HCT116 (cell line): ENCODE measurements around the gene EEF1AKMT4. TPM values are rescaled to one million over a fixed set of nuclear protein-coding genes. Genes with fewer than 3 reads are reported as not detected.
A peak's percentile ranks its signal among the peaks of the same experiment; 100 is the strongest.

Source experiments
- ATAC-seq: fragments of 200-7000 bp; cut with Tn5 transposase; 2 replicates; pipeline ENCODE4 v1.9.1; 2020; ENCODE audit warnings: mild to moderate bottlenecking, moderate library complexity
- BruUV-seq: library from RNA; stranded (reverse); fragments of 400-500 nt; replicated peaks from 2 replicates; lab custom pipeline; 2021; lab: Mats Ljungman, UMichigan
- CTCF ChIA-PET: fragments of 300-600 bp; sonication (Branson Sonifier 250); formaldehyde crosslinking; loops from one replicate; lab custom pipeline; 2021; ENCODE audit warnings: antibody characterized with exemption; lab: Charles Lee
- POLR2A ChIA-PET: fragments of 300-600, 350-600 bp; sonication (Branson Sonifier 250); formaldehyde crosslinking; loops from one replicate; lab custom pipeline; 2021; ENCODE audit warnings: antibody characterized with exemption; lab: Charles Lee
- RAD21 ChIA-PET, 2 experiments: fragments of 300-600 bp; sonication (Branson Sonifier 250); formaldehyde crosslinking; loops; one replicate each; lab custom pipeline; 2023; ENCODE audit warnings: low total read pairs in 2 of 2; ENCODE audit not compliant: uncharacterized antibody in 2 of 2, unreplicated experiment in 2 of 2, low non-redundant PET in 1 of 2; lab: Charles Lee
- DNase-seq: peaks from one replicate; pipeline ENCODE4 v3.0.0-alpha.2; 2010; ENCODE audit warnings: low read depth, low spot score
- H2AFZ ChIP-seq: fragments of 200-600 bp; shearing (Covaris generic), sonication (generic); 2 replicates; pipeline ENCODE4 v1.6.1; 2017; ENCODE audit warnings: low read depth, mixed run types, mixed read lengths, antibody characterized with exemption, low read length; ENCODE audit not compliant: poor library complexity, severe bottlenecking
- H3K27ac ChIP-seq: 2 replicates; pipeline ENCODE4 v1.5.1; 2012; ENCODE audit warnings: low read depth, low read length
- H3K27me3 ChIP-seq: fragments of 200-600 bp; sonication (generic); 2 replicates; pipeline ENCODE4 v1.6.1; 2016; ENCODE audit warnings: mixed run types, low read length, mixed read lengths; ENCODE audit not compliant: insufficient read depth
- H3K36me3 ChIP-seq, 2 experiments: fragments of 200-500 bp in 1 of 2; fragments of 200-600 bp in 1 of 2; sonication (Bioruptor generic) in 1 of 2; sonication (generic) in 1 of 2; 2 replicates each; pipeline versions ENCODE4 v1.5.1 to v1.6.1; 2014 to 2016; ENCODE audit warnings: low read length in 2 of 2, inconsistent platforms in 1 of 2, mixed read lengths in 1 of 2, mixed run types in 1 of 2; ENCODE audit not compliant: insufficient read depth in 2 of 2, control insufficient read depth in 1 of 2
- H3K4me1 ChIP-seq, 2 experiments: fragments of 200-600 bp in 1 of 2; sonication (generic) in 1 of 2; 2 replicates each; pipeline versions ENCODE4 v1.5.1 to v1.6.1; 2012 to 2017; ENCODE audit warnings: low read length in 2 of 2, inconsistent platforms in 1 of 2, mild to moderate bottlenecking in 1 of 2, mixed read lengths in 1 of 2, mixed run types in 1 of 2, moderate library complexity in 1 of 2; ENCODE audit not compliant: insufficient read depth in 2 of 2, control insufficient read depth in 1 of 2
- H3K4me2 ChIP-seq: fragments of 200-600 bp; sonication (generic); 2 replicates; pipeline ENCODE4 v1.6.1; 2017; ENCODE audit warnings: mixed run types, low read length, mixed read lengths
- H3K4me3 ChIP-seq, 2 experiments: fragments of 200-600 bp in 1 of 2; sonication (generic) in 1 of 2; replicated peaks in 1 of 2; 2 replicates each; pipeline ENCODE4 v1.5.1; 2011 to 2016; ENCODE audit warnings: low read length in 2 of 2, control low read depth in 1 of 2, low read depth in 1 of 2, mild to moderate bottlenecking in 1 of 2, mixed read lengths in 1 of 2, mixed run types in 1 of 2
- H3K79me2 ChIP-seq: fragments of 200-600 bp; sonication (generic); 2 replicates; pipeline ENCODE4 v1.6.1; 2017; ENCODE audit warnings: mild to moderate bottlenecking, mixed run types, low read length, moderate library complexity, mixed read lengths; ENCODE audit not compliant: insufficient read depth
- H3K9ac ChIP-seq: fragments of 200-600 bp; sonication (generic); 2 replicates; pipeline ENCODE4 v1.6.1; 2016; ENCODE audit warnings: low read length, mixed read lengths
- H3K9me2 ChIP-seq: fragments of 200-600 bp; sonication (generic), shearing (Covaris generic); 2 replicates; pipeline ENCODE4 v1.6.1; 2017; ENCODE audit warnings: mixed run types, mild to moderate bottlenecking, moderate library complexity; ENCODE audit not compliant: insufficient read depth
- H3K9me3 ChIP-seq, 2 experiments: fragments of 200-500 bp in 1 of 2; fragments of 200-600 bp in 1 of 2; sonication (Bioruptor generic) in 1 of 2; sonication (generic) in 1 of 2; 2 replicates each; pipeline ENCODE4 v1.6.1; 2014 to 2017; ENCODE audit warnings: low read length in 2 of 2, mixed read lengths in 2 of 2, inconsistent platforms in 1 of 2, low read depth in 1 of 2, mild to moderate bottlenecking in 1 of 2, mixed run types in 1 of 2, moderate library complexity in 1 of 2; ENCODE audit not compliant: control insufficient read depth in 1 of 2, insufficient read depth in 1 of 2
- H4K20me1 ChIP-seq: fragments of 200-600 bp; sonication (generic), shearing (Covaris generic); 2 replicates; pipeline ENCODE4 v1.6.1; 2017; ENCODE audit warnings: mixed run types, mild to moderate bottlenecking, moderate library complexity; ENCODE audit not compliant: insufficient read depth
- CBX3 ChIP-seq: IDR thresholded peaks from 2 replicates; pipeline ENCODE4 v1.6.1; 2012; ENCODE audit warnings: low read depth
- EGR1 ChIP-seq: IDR thresholded peaks from 2 replicates; pipeline ENCODE4 v1.6.1; 2012; ENCODE audit warnings: low read depth
- EZH2phosphoT487 ChIP-seq: fragments of 200-600 bp; IDR thresholded peaks from 2 replicates; pipeline ENCODE4 v1.6.1; 2018; ENCODE audit warnings: antibody characterized with exemption, borderline replicate concordance
- POLR2A ChIP-seq: IDR thresholded peaks from 2 replicates; pipeline ENCODE4 v1.7.0; 2011; ENCODE audit warnings: borderline replicate concordance; ENCODE audit not compliant: insufficient read depth, insufficient read length; ENCODE audit errors: extremely low read depth
- POLR2AphosphoS5 ChIP-seq: IDR thresholded peaks from 2 replicates; pipeline ENCODE4 v1.6.1; 2011; ENCODE audit warnings: mild to moderate bottlenecking, low read depth, low read length, moderate library complexity
- RAD21 ChIP-seq: IDR thresholded peaks from 2 replicates; pipeline ENCODE4 v1.6.1; 2012; ENCODE audit warnings: low read depth, mild to moderate bottlenecking
- SIN3A ChIP-seq: IDR thresholded peaks from 2 replicates; pipeline ENCODE4 v1.6.1; 2012; ENCODE audit warnings: low read depth
- SP1 ChIP-seq: IDR thresholded peaks from 2 replicates; pipeline ENCODE4 v1.6.1; 2012; ENCODE audit warnings: low read depth
- TCF7L2 ChIP-seq: IDR thresholded peaks from 2 replicates; pipeline ENCODE4 v1.7.0; 2011; ENCODE audit warnings: borderline replicate concordance, inconsistent platforms; ENCODE audit not compliant: insufficient read depth, insufficient read length; ENCODE audit errors: extremely low read depth
- YY1 ChIP-seq: IDR thresholded peaks from 2 replicates; pipeline ENCODE4 v1.6.1; 2011; ENCODE audit warnings: low read length, low read depth, moderate library complexity, mild to moderate bottlenecking; ENCODE audit not compliant: insufficient replicate concordance; ENCODE audit errors: extremely low read depth
- ZFX ChIP-seq: fragments of 450-650 bp; IDR thresholded peaks from 2 replicates; pipeline ENCODE4 v1.6.1; 2017
- ZNF274 ChIP-seq: fragments of 200-500 bp; sonication (Bioruptor generic); IDR thresholded peaks from 2 replicates; pipeline ENCODE4 v1.6.1; 2014; ENCODE audit warnings: mild to moderate bottlenecking, low read depth, low read length, inconsistent platforms
- intact Hi-C: fragments of 100-400 bp; cut with micrococcal nuclease; formaldehyde crosslinking; loops from 2 replicates; pipeline ENCODE4 v1.10.0; 2022
- total RNA-seq: library from RNA; stranded (reverse); gene quantifications from one replicate; pipeline ENCODE4 v1.2.1, GENCODE V29; 2021; ENCODE audit not compliant: unreplicated experiment
- TF ChIP-seq, protein P1 (sequence below): IDR thresholded peaks from 2 replicates; pipeline ENCODE4 v1.6.1; 2011; ENCODE audit warnings: mild to moderate bottlenecking, low read length, moderate library complexity; ENCODE audit not compliant: insufficient replicate concordance; ENCODE audit errors: extremely low read depth

Gene EEF1AKMT4
- total RNA-seq, 1 experiment from 2014 or later = 10.5 TPM

DNA sequence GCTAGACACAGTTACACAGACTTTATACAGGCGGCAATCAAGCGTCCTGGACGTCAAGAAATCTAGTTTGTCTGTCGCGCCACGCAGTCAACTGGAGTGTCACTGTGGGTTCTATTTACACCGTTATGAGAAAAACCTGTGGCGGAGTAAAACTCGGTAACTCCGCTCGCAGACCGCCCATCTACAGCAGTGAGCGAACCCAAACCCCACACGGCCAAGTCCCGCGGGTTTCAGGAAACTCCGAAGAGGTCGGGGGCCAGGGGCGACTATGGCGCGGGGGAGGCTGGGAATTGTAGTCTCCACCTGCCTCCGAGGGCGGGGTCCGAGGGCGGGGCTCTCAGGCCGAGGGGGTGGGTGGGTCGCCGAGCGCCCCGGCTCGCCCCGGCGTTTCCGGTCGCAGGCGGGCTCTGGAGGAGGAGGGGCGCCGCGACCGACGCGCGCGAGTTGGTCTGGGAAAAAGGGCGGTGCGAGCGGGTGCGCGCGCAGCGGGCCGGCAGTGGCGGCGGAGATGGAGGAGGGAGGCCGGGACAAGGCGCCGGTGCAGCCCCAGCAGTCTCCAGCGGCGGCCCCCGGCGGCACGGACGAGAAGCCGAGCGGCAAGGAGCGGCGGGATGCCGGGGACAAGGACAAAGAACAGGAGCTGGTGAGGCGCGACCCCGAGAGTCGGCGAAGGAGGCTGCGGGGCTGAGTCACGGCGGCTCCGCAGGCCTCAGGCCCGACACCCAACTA lies 49.5 kb downstream of the EEF1AKMT4 start, which contains the start of gene PSMD2:
Gene PSMD2, plus strand, starts transcription at position 483 of the 729 bp plus-strand sequence. Its CDS starts 26 bp downstream, at position 509.
- BruUV-seq = no TSS peak
- POLR2A ChIA-PET = no interaction called here

More for the DNA sequence above, 49.5 kb downstream of the EEF1AKMT4 start, which contains the start of gene PSMD2:
- peak within 1 kb of the TSS; percentile 91 for H3K9ac ChIP-seq
- RAD21 ChIA-PET = no interaction called here
- H3K4me2 ChIP-seq = peak within 1 kb of the TSS; percentile 91
- no peaks in the 10 kb centered on the region for H4K20me1 ChIP-seq
- H2AFZ ChIP-seq = peak within 1 kb of the TSS; percentile 46
- H3K27me3 ChIP-seq = no peaks in the 10 kb centered on the region
- no peaks in the 10 kb centered on the region for H3K9me2 ChIP-seq
- no peaks in the 10 kb centered on the region for H3K9me3 ChIP-seq
- H3K79me2 ChIP-seq = peaks cover 47% of the 10 kb centered on the region
- TF ChIP-seq CBX3 (0 out of 2 replicates have a peak, but pooled peaks have one; percentile 5), RAD21 (no peak), EGR1 (peak; percentile 55), SIN3A (peak; percentile 17; the same call in 1 of the 2 replicates), POLR2AphosphoS5 (peak; percentile 80), POLR2A (peak; percentile 66), ZFX (peak; percentile 98), SP1 (peak; percentile 57; the same call in 1 of the 2 replicates), YY1 (peak; percentile 54), ZNF274 (no peak), EZH2phosphoT487 (no peak), TCF7L2 (no peak)
- TF ChIP-seq, protein P1, sequence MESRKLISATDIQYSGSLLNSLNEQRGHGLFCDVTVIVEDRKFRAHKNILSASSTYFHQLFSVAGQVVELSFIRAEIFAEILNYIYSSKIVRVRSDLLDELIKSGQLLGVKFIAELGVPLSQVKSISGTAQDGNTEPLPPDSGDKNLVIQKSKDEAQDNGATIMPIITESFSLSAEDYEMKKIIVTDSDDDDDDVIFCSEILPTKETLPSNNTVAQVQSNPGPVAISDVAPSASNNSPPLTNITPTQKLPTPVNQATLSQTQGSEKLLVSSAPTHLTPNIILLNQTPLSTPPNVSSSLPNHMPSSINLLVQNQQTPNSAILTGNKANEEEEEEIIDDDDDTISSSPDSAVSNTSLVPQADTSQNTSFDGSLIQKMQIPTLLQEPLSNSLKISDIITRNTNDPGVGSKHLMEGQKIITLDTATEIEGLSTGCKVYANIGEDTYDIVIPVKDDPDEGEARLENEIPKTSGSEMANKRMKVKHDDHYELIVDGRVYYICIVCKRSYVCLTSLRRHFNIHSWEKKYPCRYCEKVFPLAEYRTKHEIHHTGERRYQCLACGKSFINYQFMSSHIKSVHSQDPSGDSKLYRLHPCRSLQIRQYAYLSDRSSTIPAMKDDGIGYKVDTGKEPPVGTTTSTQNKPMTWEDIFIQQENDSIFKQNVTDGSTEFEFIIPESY = peak; percentile 96
- peaks cover 29 to 32% of the 10 kb centered on the region in 2 experiments for H3K36me3 ChIP-seq
- DNase-seq = peak; percentile 89
- peak within 1 kb of the TSS; percentile 77 for H3K27ac ChIP-seq
- H3K4me3 ChIP-seq = peak within 1 kb of the TSS; percentile 72 to 84
- intact Hi-C loops = no loop called here
- CTCF ChIA-PET = no interaction called here
- peaks cover 4 to 14% of the 10 kb centered on the region in 2 experiments for H3K4me1 ChIP-seq
- peak; percentile 93 for ATAC-seq
